ENCODE measurements around the gene TCERG1L.
"Not testable (repeated sequence)": the region's sequence is repeated elsewhere in the genome, so short reads cannot be mapped to it uniquely, and the experiment has no call there.

The TCERG1L gene

DNA sequence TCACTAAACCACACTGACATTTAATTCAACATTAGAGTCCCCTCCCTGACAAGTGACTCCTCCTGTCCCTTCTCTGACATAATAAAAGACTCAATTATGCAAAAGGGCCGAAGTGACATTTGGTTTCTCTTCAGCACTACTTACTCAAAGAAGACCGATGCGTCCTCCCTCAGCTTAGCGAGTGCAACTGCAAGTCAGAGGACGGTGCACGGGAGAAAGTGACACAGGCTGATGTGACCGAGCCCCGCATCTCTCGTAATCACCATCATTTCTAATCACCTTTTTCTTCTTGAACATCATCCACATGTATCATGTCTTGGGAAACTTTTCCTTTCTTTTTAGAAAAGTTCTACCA lies 155.7 kb downstream of the TCERG1L start:
- Histone ChIP-seq H3K36me3 (ENCODE audit: insufficient read depth, low read length) (no peaks in the 10 kb centered on the region), H3K4me1 (ENCODE audit: insufficient read depth, low read length) (no peaks in the 10 kb centered on the region), H3K9me3 (ENCODE audit: control insufficient read depth, insufficient read depth, low read length) (no peaks in the 10 kb centered on the region; the same call in 1 of the 2 replicates), H3K9ac (ENCODE audit: low read depth, low read length) (no peak overlapping the region)

GRCh38 chr10:131155218-131155875 lies 156.2 kb downstream of the TCERG1L start:
- Histone ChIP-seq H3K9me3 (ENCODE audit: control insufficient read depth, insufficient read depth, low read length) (no peaks in the 10 kb centered on the region; the same call in 1 of the 2 replicates), H3K36me3 (ENCODE audit: insufficient read depth, low read length) (no peaks in the 10 kb centered on the region), H3K4me1 (ENCODE audit: insufficient read depth, low read length) (no peaks in the 10 kb centered on the region), H3K9ac (ENCODE audit: low read depth, low read length) (no peak overlapping the region)

- H3K4me1 ChIP-seq (ENCODE audit: insufficient read depth, low read length): no peaks in the 10 kb centered on the region
- H3K9ac ChIP-seq (ENCODE audit: low read depth, low read length): no peak overlapping the region
- H3K36me3 ChIP-seq (ENCODE audit: insufficient read depth, low read length): no peaks in the 10 kb centered on the region
- no peaks in the 10 kb centered on the region; the same call in 1 of the 2 replicates for H3K9me3 ChIP-seq (ENCODE audit: control insufficient read depth, insufficient read depth, low read length)
These were observed 157.1 kb downstream of the TCERG1L start for GRCh38 chr10:131154306-131155025.

GRCh38 chr10:131152456-131152855 lies 159.1 kb downstream of the TCERG1L start:
- not testable (repeated sequence) for H3K9ac ChIP-seq (ENCODE audit: low read depth, low read length); H3K36me3 ChIP-seq (ENCODE audit: insufficient read depth, low read length); H3K9me3 ChIP-seq (ENCODE audit: control insufficient read depth, insufficient read depth, low read length); H3K4me1 ChIP-seq (ENCODE audit: insufficient read depth, low read length)

DNA sequence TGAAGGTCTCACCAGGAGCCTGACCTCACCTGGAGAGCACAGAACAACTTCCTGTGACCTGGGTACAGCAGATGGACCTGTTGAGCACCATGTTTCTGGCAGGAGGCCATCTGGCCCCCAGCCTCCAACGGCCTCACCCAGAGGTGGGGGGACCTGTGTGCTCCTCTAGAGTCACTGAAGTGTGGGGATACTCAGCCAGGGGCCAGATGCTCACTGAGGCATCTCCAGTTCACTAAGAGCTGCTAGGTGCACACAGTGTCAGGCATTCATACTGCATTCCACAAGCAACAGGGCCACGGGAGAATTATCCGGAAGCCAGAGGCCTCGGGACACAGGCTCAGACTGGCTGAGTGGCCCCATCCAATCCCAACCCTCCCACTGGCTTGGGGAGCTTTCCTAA lies 161.4 kb downstream of the TCERG1L start:
- H3K9me3 ChIP-seq (ENCODE audit: control insufficient read depth, insufficient read depth, low read length): no peaks in the 10 kb centered on the region; the same call in 1 of the 2 replicates
- no peaks in the 10 kb centered on the region for H3K36me3 ChIP-seq (ENCODE audit: insufficient read depth, low read length)

GRCh38 chr10:131149586-131149985 lies 161.9 kb downstream of the TCERG1L start:
- H3K9me3 ChIP-seq (ENCODE audit: control insufficient read depth, insufficient read depth, low read length): no peaks in the 10 kb centered on the region; the same call in 1 of the 2 replicates
- no peaks in the 10 kb centered on the region for H3K36me3 ChIP-seq (ENCODE audit: insufficient read depth, low read length)
- no peaks in the 10 kb centered on the region for H3K4me1 ChIP-seq (ENCODE audit: insufficient read depth, low read length)
- H3K9ac ChIP-seq (ENCODE audit: low read depth, low read length): no peak overlapping the region

More for the DNA sequence above, 161.4 kb downstream of the TCERG1L start:
- Histone ChIP-seq H3K9ac (ENCODE audit: low read depth, low read length) (no peak overlapping the region), H3K4me1 (ENCODE audit: insufficient read depth, low read length) (no peaks in the 10 kb centered on the region)

GRCh38 chr10:131149111-131149510 lies 162.4 kb downstream of the TCERG1L start:
- no peaks in the 10 kb centered on the region for H3K4me1 ChIP-seq (ENCODE audit: insufficient read depth, low read length)
- H3K9ac ChIP-seq (ENCODE audit: low read depth, low read length): no peak overlapping the region
- H3K9me3 ChIP-seq (ENCODE audit: control insufficient read depth, insufficient read depth, low read length): no peaks in the 10 kb centered on the region
- H3K36me3 ChIP-seq (ENCODE audit: insufficient read depth, low read length): no peaks in the 10 kb centered on the region

GRCh38 chr10:131148270-131148669 lies 163.3 kb downstream of the TCERG1L start:
- H3K9me3 ChIP-seq (ENCODE audit: control insufficient read depth, insufficient read depth, low read length): no peaks in the 10 kb centered on the region
- no peaks in the 10 kb centered on the region for H3K4me1 ChIP-seq (ENCODE audit: insufficient read depth, low read length)
- H3K9ac ChIP-seq (ENCODE audit: low read depth, low read length): no peak overlapping the region
- no peaks in the 10 kb centered on the region for H3K36me3 ChIP-seq (ENCODE audit: insufficient read depth, low read length)

DNA sequence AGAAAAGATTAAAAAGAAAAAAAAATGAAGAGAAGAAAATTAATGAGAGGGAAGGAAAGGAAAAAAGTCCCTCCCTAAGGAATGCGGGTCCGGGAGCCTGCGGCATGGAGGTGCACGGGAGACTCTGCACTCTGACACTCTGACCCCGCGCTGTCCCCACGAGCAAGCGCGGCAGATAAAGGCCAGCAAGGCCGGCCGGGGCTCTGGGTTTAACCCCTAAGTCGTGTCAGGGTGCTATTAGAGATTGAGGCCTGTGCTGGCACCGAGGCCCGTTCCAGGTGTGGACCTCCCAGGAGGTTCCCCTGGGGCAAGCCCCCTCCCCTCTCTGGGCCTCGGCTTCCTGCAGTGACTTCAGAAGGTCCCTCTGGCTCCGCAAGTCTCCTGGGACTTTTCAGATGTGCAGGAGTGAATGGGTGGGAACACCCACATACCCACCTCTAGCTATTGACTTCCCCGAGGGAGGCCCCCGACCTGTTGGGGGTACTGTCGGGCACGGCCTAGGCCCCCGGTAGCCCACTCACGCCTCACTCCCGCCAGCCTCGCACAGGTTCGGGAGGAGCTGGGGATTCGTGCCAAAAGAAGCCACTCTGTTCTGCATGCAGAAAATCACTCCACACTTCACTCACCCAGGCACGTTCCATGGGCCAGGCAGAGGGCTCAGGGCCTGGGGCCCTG lies 164.1 kb downstream of the TCERG1L start:
- Histone ChIP-seq H3K4me1 (ENCODE audit: insufficient read depth, low read length) (no peaks in the 10 kb centered on the region), H3K36me3 (ENCODE audit: insufficient read depth, low read length) (no peaks in the 10 kb centered on the region), H3K9ac (ENCODE audit: low read depth, low read length) (no peak overlapping the region), H3K9me3 (ENCODE audit: control insufficient read depth, insufficient read depth, low read length) (no peaks in the 10 kb centered on the region)

DNA sequence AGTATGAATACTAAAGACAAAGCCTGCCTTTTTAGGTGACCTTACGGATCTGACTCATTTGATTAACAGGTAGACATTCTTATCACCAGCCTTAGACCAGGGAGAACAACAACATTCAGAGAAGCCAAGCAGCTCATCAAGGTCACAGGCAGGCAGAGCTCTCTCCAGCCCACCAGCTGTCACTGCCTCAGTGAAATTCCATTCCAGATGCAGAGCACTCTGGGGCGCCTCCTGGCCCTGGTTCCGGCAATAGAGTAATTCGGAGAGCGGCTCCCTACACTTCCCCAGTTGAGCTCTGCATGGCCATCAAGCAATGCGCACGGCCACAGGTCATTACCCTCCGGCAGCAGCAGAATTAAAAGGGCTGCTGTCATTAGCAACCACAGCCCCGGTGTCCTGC lies 164.7 kb downstream of the TCERG1L start:
- Histone ChIP-seq H3K9me3 (ENCODE audit: control insufficient read depth, insufficient read depth, low read length) (no peaks in the 10 kb centered on the region), H3K9ac (ENCODE audit: low read depth, low read length) (no peak overlapping the region), H3K4me1 (ENCODE audit: insufficient read depth, low read length) (no peaks in the 10 kb centered on the region), H3K36me3 (ENCODE audit: insufficient read depth, low read length) (no peaks in the 10 kb centered on the region)

DNA sequence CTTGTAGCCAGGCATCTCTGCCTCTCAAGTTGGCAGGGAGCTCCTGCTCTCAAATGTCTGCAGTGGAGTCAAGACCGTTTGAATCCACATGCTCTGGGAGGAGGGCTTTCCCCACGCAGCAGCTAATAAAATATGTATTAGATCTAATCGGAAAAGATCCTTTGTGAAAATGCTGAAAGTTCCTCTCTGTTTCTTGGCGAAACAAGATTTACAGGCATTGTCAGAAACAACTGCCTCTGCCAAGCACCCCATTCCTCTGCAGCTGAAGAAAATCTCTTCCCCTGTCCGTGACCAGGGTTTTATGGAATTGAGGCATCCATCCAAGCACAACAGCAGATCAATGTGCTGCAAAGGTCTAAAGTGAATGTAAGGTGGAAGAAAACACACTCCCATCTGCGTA lies 165.8 kb downstream of the TCERG1L start:
- Histone ChIP-seq H3K9me3 (ENCODE audit: control insufficient read depth, insufficient read depth, low read length) (no peaks in the 10 kb centered on the region), H3K4me1 (ENCODE audit: insufficient read depth, low read length) (no peaks in the 10 kb centered on the region), H3K9ac (ENCODE audit: low read depth, low read length) (no peak overlapping the region), H3K36me3 (ENCODE audit: insufficient read depth, low read length) (no peaks in the 10 kb centered on the region)

- no peaks in the 10 kb centered on the region for H3K9me3 ChIP-seq (ENCODE audit: control insufficient read depth, insufficient read depth, low read length)
These were observed 166.7 kb downstream of the TCERG1L start for GRCh38 chr10:131144711-131145375.

DNA sequence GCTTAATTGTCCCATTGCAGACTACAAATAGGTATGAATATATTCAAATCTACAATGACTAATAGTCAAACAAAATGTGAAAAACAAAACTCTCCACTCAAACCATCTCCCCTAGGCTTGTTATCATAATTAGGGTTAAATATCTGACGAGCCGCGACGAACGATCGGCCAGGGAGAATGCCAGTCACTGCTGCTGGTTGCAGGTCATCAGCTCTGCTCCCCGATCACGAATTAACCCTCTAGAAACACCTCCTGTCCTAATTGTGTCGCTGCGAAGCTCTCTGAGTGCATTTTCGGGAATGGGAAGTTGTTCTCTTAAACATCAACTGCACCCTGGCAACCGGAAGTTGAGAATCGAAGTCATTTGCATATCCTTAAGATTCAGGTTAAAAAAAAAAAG lies 167.3 kb downstream of the TCERG1L start:
- Histone ChIP-seq H3K9ac (ENCODE audit: low read depth, low read length) (no peak overlapping the region), H3K4me1 (ENCODE audit: insufficient read depth, low read length) (no peaks in the 10 kb centered on the region), H3K36me3 (ENCODE audit: insufficient read depth, low read length) (no peaks in the 10 kb centered on the region), H3K9me3 (ENCODE audit: control insufficient read depth, insufficient read depth, low read length) (no peaks in the 10 kb centered on the region)

More at GRCh38 chr10:131144711-131145375, 166.7 kb downstream of the TCERG1L start:
- Histone ChIP-seq H3K4me1 (ENCODE audit: insufficient read depth, low read length) (no peaks in the 10 kb centered on the region), H3K36me3 (ENCODE audit: insufficient read depth, low read length) (no peaks in the 10 kb centered on the region), H3K9ac (ENCODE audit: low read depth, low read length) (no peak overlapping the region)

GRCh38 chr10:131143425-131144165 lies 167.9 kb downstream of the TCERG1L start:
- Histone ChIP-seq H3K36me3 (ENCODE audit: insufficient read depth, low read length) (no peaks in the 10 kb centered on the region), H3K9me3 (ENCODE audit: control insufficient read depth, insufficient read depth, low read length) (no peaks in the 10 kb centered on the region), H3K9ac (ENCODE audit: low read depth, low read length) (no peak overlapping the region), H3K4me1 (ENCODE audit: insufficient read depth, low read length) (no peaks in the 10 kb centered on the region)
